Adrenal gland (tissue), 12 donors: Measurements from ENCODE around the gene BFSP1. TPM values are rescaled to one million over a fixed set of nuclear protein-coding genes. Genes with fewer than 3 reads are reported as not detected.

Experiments
- DNase-seq, 7 donors: peaks; one replicate each; pipeline ENCODE4 v3.0.0-alpha.2; 2019 to 2020
- H3K27ac ChIP-seq, 5 donors: fragments of 200-600 bp; sonication (generic) in 4 of 5; 1 replicate in 3 of 5; 2 replicates in 2 of 5; pipeline versions ENCODE4 v1.5.1 to v1.8.0; 2016 to 2020; ENCODE audit warnings: mild to moderate bottlenecking in 1 of 5
- H3K27me3 ChIP-seq: fragments of 200-600 bp; 2 replicates; pipeline ENCODE4 v1.8.0; 2021
- H3K36me3 ChIP-seq, 2 donors: fragments of 200-600 bp; replicated peaks in 1 of 2; 1 replicate in 1 of 2; 2 replicates in 1 of 2; pipeline versions ENCODE4 v1.5.1 to v1.8.0; 2018 to 2022
- H3K4me1 ChIP-seq, 2 donors: fragments of 200-600 bp; replicated peaks in 1 of 2; 1 replicate in 1 of 2; 2 replicates in 1 of 2; pipeline versions ENCODE4 v1.5.1 to v1.8.0; 2018 to 2021
- H3K4me3 ChIP-seq, 4 donors: fragments of 200-600 bp; sonication (generic) in 3 of 4; one replicate each; pipeline ENCODE4 v1.5.1; 2016 to 2018
- H3K9me3 ChIP-seq, 3 donors: fragments of 200-600 bp; sonication (generic) in 1 of 3; replicated peaks in 1 of 3; 1 replicate in 2 of 3; 2 replicates in 1 of 3; pipeline versions ENCODE4 v1.5.1 to v1.8.0; 2016 to 2021
- CTCF ChIP-seq, 6 experiments: fragments of 450-650 bp in 4 of 6; fragments of 200-600 bp in 2 of 6; sonication (generic) in 1 of 6; IDR thresholded peaks; 1 replicate in 5 of 6; 2 replicates in 1 of 6; pipeline versions ENCODE4 v1.5.1 to v1.8.0; 2016 to 2021; ENCODE audit warnings: antibody characterized with exemption in 6 of 6, mild to moderate bottlenecking in 2 of 6, moderate library complexity in 1 of 6
- POLR2A ChIP-seq, 2 donors: fragments of 450-650 bp; IDR thresholded peaks; one replicate each; pipeline ENCODE4 v1.6.1; 2017; ENCODE audit warnings: antibody characterized with exemption in 2 of 2, mild to moderate bottlenecking in 2 of 2, moderate library complexity in 1 of 2
- WGBS, 4 donors: extraction: QIAGEN DNeasy Blood & Tissue Kit in 2 of 4; methylation state at CpG; one replicate each; pipeline versions ENCODE4 v1.1.5 to v1.1.7; 2013 to 2017; 5-methylcytosine and 5-hydroxymethylcytosine counted together
- intact Hi-C, 2 donors: fragments of 100-400 bp; cut with DNase I; formaldehyde crosslinking; loops; one replicate each; pipeline versions ENCODE4 v1.14.1 to v1.15.0; 2022 to 2023
- polyA plus RNA-seq, 3 donors: library from polyadenylated mRNA; stranded (reverse); fragments of 200-250 nt in 2 of 3; fragments of 350-450 nt in 1 of 3; fragmentation: Illumina TruSeq in 1 of 3; extraction: RNeasy Lipid Tissue Mini Kit (QIAGEN cat#74804) in 1 of 3; gene quantifications; one replicate each; pipeline ENCODE4 v1.2.3, GENCODE V29; 2013 to 2014
- total RNA-seq, 9 donors: library from RNA; depleted of rRNA in 4 of 9; stranded (reverse); fragments of >200 nt in 4 of 9; fragments of 120-200 nt in 1 of 9; fragmentation: NEBNext Ultra II Directional in 1 of 9; extraction: Animal tissue kit (Norgen Biotek cat#: 25700) in 1 of 9; gene quantifications; one replicate each; pipeline versions ENCODE4 v1.1.0 to v1.2.4, GENCODE V29; 2013 to 2023
- donor health status: healthy with polysubstance abuse.
- donor health status: Bipolar disorder and iron deficiency.
- donor health status: DM: yes; HTN: yes; CAD: no.
- donor health status: DM: no; HTN: no; CAD: no.
- donor health status: DM: no; HTN: no; CAD: no.
- donor health status: DM: yes; HTN: yes; CAD: no.

The BFSP1 gene
- total and polyA plus RNA-seq, 12 donors: 0.39 to 18.5 (median 2.2) TPM

- H3K27ac ChIP-seq: no peak overlapping the region
- intact Hi-C loops: loop anchor here in 1 of 2 donors (5.0 to 10.0 kb wide), 2 partner anchors 85 to 368 kb away; no protein-coding TSS in a partner anchor
- H3K36me3 ChIP-seq: no peaks in the 10 kb centered on the region
- peaks cover 0 to 10% of the 10 kb centered on the region in 2 donors for H3K4me1 ChIP-seq
- TF ChIP-seq POLR2A (IDR thresholded peaks at IDR 0.05) (no peak), CTCF (IDR thresholded peaks at IDR 0.05) (peak; percentile 89 to 99 (median 97))
- no peaks in the 10 kb centered on the region for H3K27me3 ChIP-seq
- 26 to 32% (median 30%) methylated on average over 6 of the region's 6 CpGs for WGBS, 4 donors
- H3K4me3 ChIP-seq: no peak overlapping the region
- DNase-seq: peak; percentile 69 to 90 (median 76)
- H3K9me3 ChIP-seq: no peaks in the 10 kb centered on the region
Observed at GRCh38 chr20:17536944-17537444, 5.8 kb upstream of the BFSP1 start.

- WGBS, 4 donors: 91 to 95% (median 93%) methylated on average over 3 of the region's 3 CpGs
- Histone ChIP-seq H3K4me3 (no peak overlapping the region), H3K4me1 (peaks cover 0 to 16% of the 10 kb centered on the region in 2 donors), H3K9me3 (no peaks in the 10 kb centered on the region), H3K27ac (no peak overlapping the region), H3K27me3 (no peaks in the 10 kb centered on the region), H3K36me3 (no peaks in the 10 kb centered on the region)
- intact Hi-C loops: loop anchor here in 1 of 2 donors (10.0 kb wide), 1 partner anchor 371 kb away; no protein-coding TSS in a partner anchor
- TF ChIP-seq POLR2A (IDR thresholded peaks at IDR 0.05): no peak
- no peak for TF ChIP-seq CTCF (IDR thresholded peaks at IDR 0.05)
- no peak for DNase-seq
Observed at GRCh38 chr20:17534077-17534476, 2.9 kb upstream of the BFSP1 start.

GRCh38 chr20:17533396-17533795 lies 2.2 kb upstream of the BFSP1 start:
- WGBS, 4 donors: 50 to 75% (median 67%) methylated on average over 1 of the region's 1 CpG
- Histone ChIP-seq H3K4me1 (peaks cover 0 to 10% of the 10 kb centered on the region in 2 donors), H3K4me3 (no peak overlapping the region), H3K9me3 (no peaks in the 10 kb centered on the region), H3K27me3 (no peaks in the 10 kb centered on the region), H3K36me3 (no peaks in the 10 kb centered on the region), H3K27ac (no peak overlapping the region)
- intact Hi-C loops: loop anchor here in 1 of 2 donors (10.0 kb wide), 1 partner anchor 371 kb away; no protein-coding TSS in a partner anchor
- TF ChIP-seq CTCF (IDR thresholded peaks at IDR 0.05): no peak
- DNase-seq: peak in 1 of 7 donors; percentile 23

GRCh38 chr20:17531665-17532025 lies 466 bp upstream of the BFSP1 start:
- H3K4me3 ChIP-seq: peak overlapping the region in 2 of 4 donors; percentile 25 to 59
- TF ChIP-seq CTCF (IDR thresholded peaks at IDR 0.05): no peak
- no peak for TF ChIP-seq POLR2A (IDR thresholded peaks at IDR 0.05)
- intact Hi-C loops: loop anchor here in 1 of 2 donors (10.0 kb wide), 1 partner anchor 373 kb away; no protein-coding TSS in a partner anchor
- no peaks in the 10 kb centered on the region for H3K9me3 ChIP-seq
- H3K27me3 ChIP-seq: no peaks in the 10 kb centered on the region
- H3K27ac ChIP-seq: peak overlapping the region in 4 of 5 donors; percentile 50 to 83 (median 71)
- peaks cover 0 to 5% of the 10 kb centered on the region in 2 donors for H3K4me1 ChIP-seq
- DNase-seq: no peak
- 71 to 85% (median 78%) methylated on average over 5 of the region's 5 CpGs for WGBS, 4 donors
- no peaks in the 10 kb centered on the region for H3K36me3 ChIP-seq
